ENCODE data around the gene UNC93A. TPM values are rescaled to one million over a fixed set of nuclear protein-coding genes. Genes with fewer than 3 reads are reported as not detected.

UNC93A gene
- total RNA-seq, 2 donors from 2014 or later: not detected

DNA sequence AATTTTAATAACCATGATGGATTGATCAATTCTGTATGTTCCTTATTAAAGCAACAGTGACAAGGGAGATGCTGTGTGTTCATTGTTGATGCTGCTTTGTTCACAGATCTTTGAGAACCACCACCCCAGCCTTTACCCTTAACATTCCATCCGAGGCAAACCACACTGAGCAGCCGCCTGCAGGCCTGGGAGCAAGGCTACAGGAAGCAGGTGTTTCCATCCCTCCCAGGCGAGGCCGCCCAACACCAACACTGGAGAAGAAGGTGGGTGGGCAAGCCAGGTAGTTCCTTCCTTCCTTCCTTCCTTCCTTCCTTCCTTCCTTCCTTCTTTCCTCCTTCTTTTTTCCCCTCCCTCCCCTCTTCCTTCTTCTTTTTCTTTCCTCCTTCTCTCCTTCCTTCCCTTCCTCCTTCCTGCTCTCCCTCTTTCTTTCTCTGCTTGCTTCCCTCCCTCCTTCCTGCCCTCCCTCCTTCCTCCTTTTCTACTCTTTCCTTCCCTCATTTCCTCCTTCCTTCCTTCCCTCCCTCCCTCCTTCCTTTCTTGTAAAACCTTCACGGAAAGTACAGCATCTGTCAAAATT is 47.5 kb downstream of the UNC93A start:
- no peaks in the 10 kb centered on the region for H3K4me1 ChIP-seq (ENCODE audit: control insufficient read depth in 1 of 2, low read depth in 2 of 2)
- H3K27ac ChIP-seq: no peak overlapping the region
- H3K36me3 ChIP-seq: no peaks in the 10 kb centered on the region
- DNase-seq (ENCODE audit: low spot score) (no peak), ATAC-seq (ENCODE audit: insufficient number of reproducible peaks, low FRiP score, low read depth) (no peak)
- TF ChIP-seq, protein P1, sequence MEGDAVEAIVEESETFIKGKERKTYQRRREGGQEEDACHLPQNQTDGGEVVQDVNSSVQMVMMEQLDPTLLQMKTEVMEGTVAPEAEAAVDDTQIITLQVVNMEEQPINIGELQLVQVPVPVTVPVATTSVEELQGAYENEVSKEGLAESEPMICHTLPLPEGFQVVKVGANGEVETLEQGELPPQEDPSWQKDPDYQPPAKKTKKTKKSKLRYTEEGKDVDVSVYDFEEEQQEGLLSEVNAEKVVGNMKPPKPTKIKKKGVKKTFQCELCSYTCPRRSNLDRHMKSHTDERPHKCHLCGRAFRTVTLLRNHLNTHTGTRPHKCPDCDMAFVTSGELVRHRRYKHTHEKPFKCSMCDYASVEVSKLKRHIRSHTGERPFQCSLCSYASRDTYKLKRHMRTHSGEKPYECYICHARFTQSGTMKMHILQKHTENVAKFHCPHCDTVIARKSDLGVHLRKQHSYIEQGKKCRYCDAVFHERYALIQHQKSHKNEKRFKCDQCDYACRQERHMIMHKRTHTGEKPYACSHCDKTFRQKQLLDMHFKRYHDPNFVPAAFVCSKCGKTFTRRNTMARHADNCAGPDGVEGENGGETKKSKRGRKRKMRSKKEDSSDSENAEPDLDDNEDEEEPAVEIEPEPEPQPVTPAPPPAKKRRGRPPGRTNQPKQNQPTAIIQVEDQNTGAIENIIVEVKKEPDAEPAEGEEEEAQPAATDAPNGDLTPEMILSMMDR (IDR thresholded peaks at IDR 0.05): no peak
- no peaks in the 10 kb centered on the region for H3K9me3 ChIP-seq
- H3K4me3 ChIP-seq: no peak overlapping the region
- no peaks in the 10 kb centered on the region for H3K27me3 ChIP-seq (replicated peaks; ENCODE audit: insufficient read depth)

DNA sequence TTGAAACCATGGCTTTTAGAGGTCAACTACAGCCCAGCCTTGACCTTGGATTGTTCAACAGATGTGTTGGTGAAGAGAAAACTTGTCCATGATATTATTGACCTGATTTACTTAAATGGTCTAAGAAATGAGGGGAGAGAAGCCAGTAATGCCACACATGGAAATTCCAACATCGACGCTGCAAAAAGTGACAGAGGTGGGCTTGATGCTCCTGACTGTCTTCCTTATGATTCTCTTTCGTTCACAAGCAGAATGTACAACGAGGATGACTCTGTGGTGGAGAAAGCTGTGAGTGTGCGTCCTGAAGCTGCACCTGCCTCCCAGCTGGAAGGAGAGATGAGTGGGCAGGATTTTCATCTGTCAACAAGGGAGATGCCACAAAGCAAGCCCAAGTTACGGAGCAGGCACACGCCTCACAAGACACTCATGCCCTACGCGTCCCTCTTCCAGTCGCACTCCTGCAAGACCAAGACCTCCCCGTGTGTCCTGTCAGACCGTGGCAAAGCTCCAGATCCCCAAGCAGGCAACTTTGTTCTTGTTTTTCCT is 50.0 kb downstream of the UNC93A start:
- Histone ChIP-seq H3K27me3 (replicated peaks; ENCODE audit: insufficient read depth) (no peaks in the 10 kb centered on the region), H3K36me3 (no peaks in the 10 kb centered on the region), H3K4me3 (no peak overlapping the region), H3K27ac (no peak overlapping the region), H3K4me1 (ENCODE audit: control insufficient read depth in 1 of 2, low read depth in 2 of 2) (no peaks in the 10 kb centered on the region), H3K9me3 (no peaks in the 10 kb centered on the region)
- no peak for ATAC-seq (ENCODE audit: insufficient number of reproducible peaks, low FRiP score, low read depth)
- TF ChIP-seq, protein P1 (IDR thresholded peaks at IDR 0.05): no peak
- DNase-seq (ENCODE audit: low spot score): no peak

DNA sequence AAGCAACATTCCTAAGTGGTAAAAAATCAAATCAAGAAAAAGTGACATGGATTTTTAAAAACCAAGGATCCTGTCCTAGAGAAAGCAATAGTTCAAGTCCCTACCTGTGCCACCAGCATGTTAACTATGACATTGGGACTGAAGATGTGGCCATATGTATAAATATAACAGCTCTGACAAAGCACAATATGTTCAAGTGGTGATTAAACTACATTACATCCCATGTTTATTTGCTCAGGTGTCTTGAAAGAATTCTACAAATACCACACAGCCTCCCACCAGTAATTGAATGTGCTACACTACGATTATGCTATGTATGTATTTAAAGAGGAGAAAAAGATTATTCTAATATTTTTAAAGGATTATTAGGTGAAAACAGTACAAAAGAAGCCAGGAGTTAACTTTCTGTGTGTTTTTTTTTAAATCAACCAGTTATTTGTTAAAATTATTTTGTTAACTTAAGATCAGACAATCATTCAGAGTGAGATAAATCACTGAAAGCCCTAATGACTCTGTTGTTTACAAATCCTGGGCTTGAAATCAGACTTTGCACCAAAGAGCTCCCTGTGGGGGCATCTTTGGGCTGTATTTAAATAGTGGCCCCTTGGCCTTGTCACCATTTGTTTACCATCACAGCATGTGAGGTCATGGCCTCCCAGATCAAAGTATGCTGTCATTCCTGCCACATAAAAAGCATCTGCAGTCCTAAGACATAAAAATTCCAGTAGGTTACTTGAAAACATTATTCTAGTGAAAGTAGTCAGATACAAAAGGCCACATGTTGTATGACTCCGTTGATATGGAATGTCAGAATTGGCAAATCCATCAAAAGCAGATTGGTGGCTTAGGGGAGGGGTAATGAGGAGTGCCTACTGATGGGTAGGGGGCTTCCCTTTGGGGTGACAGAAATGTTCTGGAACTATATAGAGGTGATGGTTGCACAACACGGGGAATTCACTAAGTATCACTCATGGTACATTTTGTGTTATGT is 50.8 kb downstream of the UNC93A start:
- ATAC-seq (ENCODE audit: insufficient number of reproducible peaks, low FRiP score, low read depth): no peak
- no peaks in the 10 kb centered on the region for H3K9me3 ChIP-seq
- DNase-seq (ENCODE audit: low spot score): no peak
- H3K4me1 ChIP-seq (ENCODE audit: control insufficient read depth in 1 of 2, low read depth in 2 of 2): no peaks in the 10 kb centered on the region
- H3K27ac ChIP-seq: no peak overlapping the region
- H3K4me3 ChIP-seq: no peak overlapping the region
- no peaks in the 10 kb centered on the region for H3K36me3 ChIP-seq
- H3K27me3 ChIP-seq (replicated peaks; ENCODE audit: insufficient read depth): no peaks in the 10 kb centered on the region
- TF ChIP-seq, protein P1 (IDR thresholded peaks at IDR 0.05): no peak

DNA sequence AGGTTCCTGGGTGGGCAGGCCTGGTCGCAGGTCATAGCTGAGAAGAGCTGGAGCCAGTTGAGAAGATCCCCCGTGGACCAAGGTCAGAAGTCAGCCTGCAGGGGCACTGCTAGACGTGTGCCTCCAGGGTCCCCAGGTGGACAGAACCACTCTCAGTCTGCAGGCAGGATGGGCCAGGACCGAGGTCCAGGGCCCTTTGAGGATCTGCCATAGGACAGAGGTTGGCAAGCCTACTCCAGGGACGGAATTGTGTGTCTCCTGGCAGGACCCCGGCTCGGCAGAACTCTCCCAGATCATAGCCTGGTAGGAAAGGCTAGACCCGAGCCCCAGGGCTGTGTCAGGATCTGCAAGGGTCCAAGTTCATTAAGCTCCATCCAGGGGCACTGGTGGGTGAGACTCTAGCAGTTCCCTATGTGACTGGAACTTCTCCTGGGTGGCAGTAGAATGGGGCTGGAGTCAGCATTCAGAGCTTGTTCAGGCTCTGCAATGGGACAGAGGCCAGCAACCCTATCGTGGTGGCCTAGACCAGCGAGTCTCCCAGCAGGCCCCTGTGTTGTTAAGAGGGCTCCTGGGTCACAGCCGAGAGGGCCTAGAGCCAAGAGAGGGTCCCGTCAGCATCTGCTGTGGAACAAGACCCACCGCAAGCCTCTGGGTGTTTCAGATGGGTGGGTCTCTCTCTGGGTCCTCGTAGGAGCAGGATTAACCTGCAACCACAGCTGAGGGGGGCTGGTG is 51.9 kb downstream of the UNC93A start:
- H3K27ac ChIP-seq: no peak overlapping the region
- no peaks in the 10 kb centered on the region for H3K9me3 ChIP-seq
- no peaks in the 10 kb centered on the region for H3K27me3 ChIP-seq (replicated peaks; ENCODE audit: insufficient read depth)
- DNase-seq (ENCODE audit: low spot score): no peak
- no peaks in the 10 kb centered on the region for H3K4me1 ChIP-seq (ENCODE audit: control insufficient read depth in 1 of 2, low read depth in 2 of 2)
- no peaks in the 10 kb centered on the region for H3K36me3 ChIP-seq
- TF ChIP-seq, protein P1 (IDR thresholded peaks at IDR 0.05): no peak
- ATAC-seq (ENCODE audit: insufficient number of reproducible peaks, low FRiP score, low read depth): no peak
- H3K4me3 ChIP-seq: no peak overlapping the region

Data from thoracic aorta (tissue), 2 donors.